COLO668 (cell line): Measurements from ENCODE around the gene CPSF6.
"Not testable (repeated sequence)": the region's sequence is repeated elsewhere in the genome, so short reads cannot be mapped to it uniquely, and the experiment has no call there.

ENCODE experiments used
- DNase-seq: peaks from one replicate; lab custom pipeline; 2025; ENCODE audit not compliant: unreplicated experiment; lab: John Stamatoyannopoulos, UW

CPSF6 gene

GRCh38 chr12:69254862-69255261 is 15.5 kb downstream of the CPSF6 start:
- DNase-seq: no peak

DNA sequence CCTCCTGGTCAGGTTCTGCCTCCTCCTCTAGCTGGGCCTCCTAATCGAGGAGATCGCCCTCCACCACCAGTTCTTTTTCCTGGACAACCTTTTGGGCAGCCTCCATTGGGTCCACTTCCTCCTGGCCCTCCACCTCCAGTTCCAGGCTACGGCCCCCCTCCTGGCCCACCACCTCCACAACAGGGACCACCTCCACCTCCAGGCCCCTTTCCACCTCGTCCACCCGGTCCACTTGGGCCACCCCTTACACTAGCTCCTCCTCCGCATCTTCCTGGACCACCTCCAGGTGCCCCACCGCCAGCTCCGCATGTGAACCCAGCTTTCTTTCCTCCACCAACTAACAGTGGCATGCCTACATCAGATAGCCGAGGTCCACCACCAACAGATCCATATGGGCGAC is 19.3 kb downstream of the CPSF6 start:
- DNase-seq: no peak

GRCh38 chr12:69262264-69262974 is 23.1 kb downstream of the CPSF6 start:
- DNase-seq: no peak

- DNase-seq: no peak
Observed at GRCh38 chr12:69265205-69265604, 25.8 kb downstream of the CPSF6 start.

GRCh38 chr12:69265633-69266032 is 26.3 kb downstream of the CPSF6 start:
- not testable (repeated sequence) for DNase-seq

GRCh38 chr12:69266036-69266635 is 26.8 kb downstream of the CPSF6 start:
- DNase-seq: no peak

- DNase-seq: no peak
Observed at GRCh38 chr12:69269736-69270135, 30.4 kb downstream of the CPSF6 start.

DNA sequence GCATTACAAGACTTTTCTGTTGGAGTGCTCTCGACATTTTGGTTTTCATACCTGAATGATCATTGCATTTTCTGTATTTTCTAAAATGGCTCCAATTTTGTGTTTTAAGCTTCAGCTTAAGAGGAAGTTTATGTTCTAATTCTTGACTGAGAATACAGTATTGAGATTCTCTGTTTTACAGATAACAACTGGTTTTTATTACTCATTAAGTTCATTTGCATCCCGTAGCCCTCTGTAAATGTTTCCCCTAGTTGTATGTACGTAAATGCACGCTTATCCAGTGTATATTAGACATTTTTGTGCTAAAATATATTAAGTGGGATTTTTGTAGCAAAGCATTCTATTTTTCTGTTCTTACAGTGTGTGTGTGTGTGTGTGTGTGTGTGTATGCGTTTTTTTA is 33.1 kb downstream of the CPSF6 start:
- no peak for DNase-seq

DNA sequence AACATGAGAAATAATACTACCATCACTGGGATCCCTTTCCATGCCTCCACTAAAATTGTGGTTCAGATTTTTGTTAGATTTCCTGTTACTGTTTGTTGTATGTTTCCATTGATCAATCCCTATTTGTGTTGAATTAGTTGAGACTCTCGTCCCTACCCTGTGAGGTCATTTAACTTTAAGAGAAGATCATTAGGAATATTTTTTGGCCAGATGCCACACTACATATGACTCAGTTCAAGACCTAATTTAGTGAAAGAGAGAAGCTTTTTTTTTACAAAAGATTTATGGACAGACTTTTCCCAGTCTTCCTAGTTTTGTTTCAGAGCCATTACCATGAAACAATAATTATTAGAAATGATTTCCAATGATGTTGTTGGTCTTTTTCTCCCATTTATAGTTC is 35.5 kb downstream of the CPSF6 start:
- no peak for DNase-seq

DNA sequence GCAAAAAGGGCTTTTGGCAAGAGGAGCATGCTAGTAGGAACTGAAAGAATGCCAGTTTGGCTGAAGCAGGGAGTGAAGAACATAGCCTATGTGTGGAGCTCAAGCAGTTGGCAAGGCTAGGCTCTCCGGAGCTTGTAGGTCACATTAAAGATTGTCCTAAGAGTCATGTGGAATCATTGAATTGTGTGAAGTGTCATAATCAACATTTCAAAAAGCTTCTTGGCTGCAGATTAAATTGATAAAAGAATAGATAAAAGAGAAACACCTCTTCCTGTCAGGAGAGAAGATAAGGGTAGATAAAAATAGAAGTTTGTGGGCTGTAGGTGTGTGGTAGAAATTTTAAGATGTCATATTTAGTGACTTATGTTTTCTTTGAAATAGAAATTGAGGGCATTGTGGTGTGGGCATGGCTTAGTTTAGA is 36.1 kb downstream of the CPSF6 start:
- DNase-seq: no peak

- no peak for DNase-seq
Observed at GRCh38 chr12:69278814-69279782, 39.7 kb downstream of the CPSF6 start.

GRCh38 chr12:69284131-69284530 is 44.8 kb downstream of the CPSF6 start:
- DNase-seq: peak; percentile 83

- DNase-seq: no peak
Observed at GRCh38 chr12:69287556-69287955, 48.2 kb downstream of the CPSF6 start.

DNA sequence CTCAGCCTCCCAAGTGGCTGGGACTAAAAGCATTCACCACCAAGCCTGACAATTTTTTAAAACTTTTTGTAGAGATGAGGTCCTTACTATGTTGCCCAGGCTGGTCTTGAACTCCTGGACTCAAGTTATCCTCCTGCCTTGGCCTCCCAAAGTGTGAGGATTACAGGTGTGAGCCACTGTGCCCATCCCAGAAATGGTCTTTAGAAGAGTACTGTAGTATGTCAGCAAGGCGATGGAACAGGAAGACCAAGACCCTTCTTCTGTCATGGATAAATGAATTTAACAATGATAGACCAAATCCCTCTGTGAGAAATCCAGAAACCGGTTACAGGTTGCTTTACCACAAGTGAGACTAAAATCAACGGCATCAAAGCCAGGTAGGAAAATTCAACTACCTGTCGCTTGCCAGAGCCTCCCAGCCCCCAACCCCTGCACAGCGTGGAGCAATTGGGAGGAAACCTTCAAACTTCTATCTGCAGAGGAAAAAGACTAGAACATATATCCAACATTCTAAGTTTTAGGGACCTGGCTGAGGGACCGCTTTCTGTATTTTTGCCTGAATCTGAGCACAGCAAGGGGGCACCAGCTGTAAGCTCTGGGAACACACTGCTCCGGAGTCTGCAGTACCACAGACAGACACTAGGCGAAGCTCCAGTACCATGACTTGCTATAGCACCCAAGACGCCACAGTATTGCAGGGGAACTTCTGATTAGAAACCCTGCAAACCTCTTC is 51.3 kb downstream of the CPSF6 start:
- DNase-seq: peak; percentile 80

- no peak for DNase-seq
Observed at GRCh38 chr12:69291278-69291593, 51.9 kb downstream of the CPSF6 start.

DNA sequence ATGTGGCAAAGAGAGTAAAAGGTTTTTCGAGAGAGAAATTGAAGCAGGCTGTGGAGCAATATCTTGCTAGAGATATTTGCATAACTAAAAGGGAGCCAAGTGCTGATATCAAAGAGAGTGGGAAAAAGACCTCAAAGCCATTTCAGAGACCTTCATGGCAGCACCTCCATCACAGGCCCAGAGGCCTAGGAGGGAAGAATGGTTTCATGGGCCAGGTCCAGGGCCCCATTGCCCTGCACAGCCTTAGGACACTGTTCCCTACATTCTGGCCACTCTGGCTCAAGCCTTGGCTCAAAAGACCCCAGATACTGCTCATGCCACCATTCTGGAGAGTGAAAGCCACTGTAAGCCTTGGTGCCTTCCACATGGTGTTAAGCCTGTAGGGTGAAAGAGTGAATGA is 58.8 kb downstream of the CPSF6 start:
- DNase-seq: no peak

DNA sequence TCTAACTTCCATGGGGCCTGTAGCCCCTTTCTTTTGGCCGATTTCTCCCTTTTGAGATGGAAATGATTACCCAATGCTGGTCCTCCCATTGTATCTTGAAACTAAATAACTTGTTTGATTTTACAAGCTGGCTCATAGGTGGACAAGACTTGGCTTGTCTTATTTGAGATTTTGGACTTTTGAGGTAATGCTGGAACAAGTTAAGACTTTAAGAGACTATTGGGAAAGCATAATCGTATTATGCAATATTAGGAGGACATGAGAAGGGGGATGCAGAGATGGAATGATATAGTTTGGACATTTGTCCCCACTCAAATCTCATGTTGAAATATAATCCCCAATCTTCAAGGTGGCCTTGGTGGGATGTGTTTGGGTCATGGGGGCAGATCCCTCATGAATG is 59.6 kb downstream of the CPSF6 start:
- no peak for DNase-seq

- no peak for DNase-seq
Observed at GRCh38 chr12:69304284-69304683, 64.9 kb downstream of the CPSF6 start.

DNA sequence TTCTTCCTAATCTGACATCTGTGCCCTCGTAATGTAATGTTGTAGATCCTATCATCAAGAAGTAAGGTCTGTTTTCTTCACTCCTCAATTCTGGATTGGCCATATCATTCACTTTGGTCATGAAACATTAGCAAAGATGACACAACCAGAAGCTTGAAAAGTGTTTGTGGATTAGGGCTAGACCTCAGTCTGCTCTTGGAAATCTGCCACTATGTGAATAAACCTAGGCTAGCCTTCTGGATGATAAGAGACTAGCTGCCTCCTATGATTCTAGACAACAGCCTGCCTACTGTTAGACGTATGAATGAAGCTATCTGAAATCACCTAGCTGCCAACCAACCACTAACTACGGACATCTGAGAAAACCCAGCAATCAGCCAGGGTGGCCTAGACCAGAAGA is 70.1 kb downstream of the CPSF6 start:
- DNase-seq: no peak

DNA sequence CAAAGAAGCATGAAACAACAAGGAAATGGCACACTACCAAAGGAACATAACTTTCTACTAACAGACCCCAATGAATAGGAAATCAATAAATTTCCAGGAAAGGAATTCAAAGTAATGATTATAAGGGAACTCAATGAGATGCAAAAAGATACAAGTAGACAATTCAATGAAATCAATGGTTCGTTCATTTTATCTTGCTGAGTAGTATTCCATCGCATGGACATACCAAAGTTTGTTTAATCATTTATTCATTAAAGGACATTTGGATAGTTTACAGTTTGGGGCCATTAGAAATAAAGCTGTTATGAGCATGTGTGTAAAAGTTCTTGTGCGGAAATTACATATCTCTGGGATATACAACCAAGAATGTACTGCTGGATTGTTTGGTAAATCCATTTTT is 73.8 kb downstream of the CPSF6 start:
- DNase-seq: no peak

GRCh38 chr12:69316784-69317183 is 77.4 kb downstream of the CPSF6 start:
- DNase-seq: not testable (repeated sequence)
